Epithelial cell of proximal tubule (primary cell): ENCODE data around the gene SULT1B1. TPM values are rescaled to one million over a fixed set of nuclear protein-coding genes. Genes with fewer than 3 reads are reported as not detected.
"Not testable (repeated sequence)": the region's sequence is repeated elsewhere in the genome, so short reads cannot be mapped to it uniquely, and the experiment has no call there.

ENCODE experiments used
- DNase-seq: peaks from one replicate; pipeline ENCODE4 v3.0.0-alpha.2; 2011; ENCODE audit warnings: low read depth
- H3K4me3 ChIP-seq: 2 replicates; pipeline ENCODE4 v1.5.1; 2011; ENCODE audit warnings: low read depth, mild to moderate bottlenecking, low read length
- total RNA-seq: library from RNA; depleted of rRNA; stranded (reverse); fragments of >200 nt; gene quantifications from 2 replicates; pipeline ENCODE4 v1.2.3, GENCODE V29; 2015
- TF ChIP-seq, protein P1 (sequence below): conservative IDR thresholded peaks from 2 replicates; pipeline ENCODE4 v1.5.1; 2012; ENCODE audit warnings: low read depth, mild to moderate bottlenecking, low read length

SULT1B1 gene
- total RNA-seq, 1 donor from 2014 or later: not detected

DNA sequence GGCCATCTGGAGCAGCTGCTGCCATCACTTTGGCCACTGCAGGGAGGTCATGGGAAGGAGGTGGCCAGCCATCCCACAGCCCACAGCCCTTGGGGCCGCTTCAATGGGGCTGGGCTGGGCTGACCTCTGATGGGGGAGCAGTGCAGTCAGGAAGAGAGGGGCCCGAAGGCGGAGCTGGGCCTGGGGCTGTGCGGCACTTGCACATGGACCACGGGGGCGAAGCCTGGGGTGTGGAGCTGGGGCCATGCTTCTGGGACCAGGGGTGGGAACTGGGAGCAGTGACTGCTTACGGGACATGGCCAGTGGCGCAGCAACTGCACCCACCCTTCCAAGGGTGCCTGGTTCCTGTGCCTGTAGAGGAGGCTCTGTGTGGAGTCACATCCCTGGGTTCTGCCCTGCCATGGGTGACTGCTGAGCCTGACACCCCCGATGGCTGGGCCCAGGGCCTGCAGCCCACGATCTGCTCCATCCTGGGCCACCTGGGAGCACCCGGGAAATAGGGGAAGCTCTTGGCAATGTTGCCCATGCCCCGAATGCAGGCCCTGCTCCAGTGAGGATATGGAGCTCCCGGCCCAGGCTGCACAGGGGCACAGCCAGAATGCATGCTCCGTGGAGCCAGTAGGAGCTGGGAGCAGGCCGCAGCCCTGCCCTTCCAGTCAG is 22.4 kb upstream of the SULT1B1 start:
- TF ChIP-seq, protein P1, sequence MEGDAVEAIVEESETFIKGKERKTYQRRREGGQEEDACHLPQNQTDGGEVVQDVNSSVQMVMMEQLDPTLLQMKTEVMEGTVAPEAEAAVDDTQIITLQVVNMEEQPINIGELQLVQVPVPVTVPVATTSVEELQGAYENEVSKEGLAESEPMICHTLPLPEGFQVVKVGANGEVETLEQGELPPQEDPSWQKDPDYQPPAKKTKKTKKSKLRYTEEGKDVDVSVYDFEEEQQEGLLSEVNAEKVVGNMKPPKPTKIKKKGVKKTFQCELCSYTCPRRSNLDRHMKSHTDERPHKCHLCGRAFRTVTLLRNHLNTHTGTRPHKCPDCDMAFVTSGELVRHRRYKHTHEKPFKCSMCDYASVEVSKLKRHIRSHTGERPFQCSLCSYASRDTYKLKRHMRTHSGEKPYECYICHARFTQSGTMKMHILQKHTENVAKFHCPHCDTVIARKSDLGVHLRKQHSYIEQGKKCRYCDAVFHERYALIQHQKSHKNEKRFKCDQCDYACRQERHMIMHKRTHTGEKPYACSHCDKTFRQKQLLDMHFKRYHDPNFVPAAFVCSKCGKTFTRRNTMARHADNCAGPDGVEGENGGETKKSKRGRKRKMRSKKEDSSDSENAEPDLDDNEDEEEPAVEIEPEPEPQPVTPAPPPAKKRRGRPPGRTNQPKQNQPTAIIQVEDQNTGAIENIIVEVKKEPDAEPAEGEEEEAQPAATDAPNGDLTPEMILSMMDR: no peak
- H3K4me3 ChIP-seq: no peak overlapping the region
- DNase-seq: no peak

DNA sequence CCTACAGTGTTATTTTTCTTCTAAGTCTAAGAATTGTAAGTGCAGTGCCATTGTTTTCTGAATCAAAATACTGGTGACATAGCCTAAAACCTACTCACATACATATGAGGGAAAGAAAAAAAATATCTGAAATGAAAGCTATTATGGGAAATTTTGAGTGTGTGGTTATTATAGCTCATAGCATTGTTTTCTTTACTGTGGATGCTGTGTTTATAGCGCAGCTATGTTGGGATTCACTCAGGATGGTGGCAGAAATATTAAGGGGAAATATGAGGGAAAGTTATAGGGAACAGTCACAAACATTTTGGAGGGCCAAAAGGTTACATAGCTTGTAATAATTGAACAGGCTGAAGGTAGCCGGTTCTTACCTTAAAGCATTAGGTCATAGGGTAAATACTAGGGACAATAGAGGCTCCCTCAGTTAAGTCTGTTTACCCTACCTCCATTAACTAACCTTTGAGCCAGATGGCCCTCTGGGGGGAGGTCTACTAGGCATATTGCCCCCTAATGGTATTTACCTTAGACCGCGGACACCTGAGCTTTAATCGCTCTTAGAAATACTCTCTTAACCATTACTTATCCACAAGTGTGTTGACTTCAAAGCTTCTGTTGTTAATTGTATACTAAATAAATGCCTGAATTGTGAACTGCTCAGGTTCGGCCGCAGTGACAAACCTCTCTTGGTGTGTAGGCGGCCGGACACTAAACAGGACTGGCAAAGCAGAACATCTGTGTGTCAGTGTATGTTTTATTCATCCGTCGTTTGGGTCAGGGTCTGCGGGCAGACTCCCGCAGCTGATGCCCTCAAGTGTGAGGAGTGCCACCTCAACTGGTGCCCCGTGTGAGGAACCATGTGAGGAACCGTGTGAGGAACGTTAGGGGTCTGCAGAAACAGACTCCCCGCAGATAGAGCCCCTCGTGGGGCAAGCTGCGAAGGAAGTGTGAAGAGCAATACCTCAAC is 21.3 kb upstream of the SULT1B1 start:
- TF ChIP-seq, protein P1: no peak
- H3K4me3 ChIP-seq: no peak overlapping the region
- DNase-seq: no peak

DNA sequence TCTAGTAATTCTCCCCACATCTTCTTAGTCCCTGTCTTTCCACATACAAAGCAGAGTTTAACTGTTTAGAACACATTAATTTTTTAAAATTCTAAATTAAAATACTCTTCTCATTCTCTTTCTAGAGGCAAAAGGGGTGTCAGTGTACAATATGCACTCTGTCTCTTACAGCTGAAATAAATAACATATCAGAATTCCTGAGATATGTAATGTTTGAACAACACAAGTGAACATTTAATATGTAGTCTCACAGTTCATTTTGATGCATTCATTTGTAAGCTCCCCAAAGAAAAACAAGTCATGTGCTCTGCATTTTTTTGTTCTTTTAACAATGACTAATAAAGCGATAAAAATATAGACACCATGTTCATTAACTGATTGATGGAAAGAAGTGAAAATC is 19.7 kb upstream of the SULT1B1 start:
- TF ChIP-seq, protein P1: no peak
- H3K4me3 ChIP-seq: no peak overlapping the region
- no peak for DNase-seq

DNA sequence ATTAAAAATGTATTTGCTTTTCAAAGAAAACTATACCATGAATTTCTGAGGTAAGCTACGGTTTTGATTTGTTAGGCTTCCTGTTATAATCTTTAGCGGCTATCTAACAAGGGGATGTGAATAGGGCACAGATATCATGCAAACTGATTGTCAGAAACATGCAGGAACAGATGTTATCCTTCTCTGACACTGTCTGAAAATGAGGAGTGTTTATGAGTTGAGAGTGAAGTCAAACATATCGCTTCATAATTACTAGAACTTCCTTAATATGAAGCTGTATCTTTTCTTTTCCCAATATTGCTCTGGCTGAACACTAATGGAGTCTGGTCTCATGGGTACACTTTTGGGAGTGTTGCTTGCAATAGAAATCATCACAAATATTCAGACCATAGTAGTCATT is 16.3 kb upstream of the SULT1B1 start:
- no peak overlapping the region for H3K4me3 ChIP-seq
- TF ChIP-seq, protein P1: no peak
- DNase-seq: no peak

DNA sequence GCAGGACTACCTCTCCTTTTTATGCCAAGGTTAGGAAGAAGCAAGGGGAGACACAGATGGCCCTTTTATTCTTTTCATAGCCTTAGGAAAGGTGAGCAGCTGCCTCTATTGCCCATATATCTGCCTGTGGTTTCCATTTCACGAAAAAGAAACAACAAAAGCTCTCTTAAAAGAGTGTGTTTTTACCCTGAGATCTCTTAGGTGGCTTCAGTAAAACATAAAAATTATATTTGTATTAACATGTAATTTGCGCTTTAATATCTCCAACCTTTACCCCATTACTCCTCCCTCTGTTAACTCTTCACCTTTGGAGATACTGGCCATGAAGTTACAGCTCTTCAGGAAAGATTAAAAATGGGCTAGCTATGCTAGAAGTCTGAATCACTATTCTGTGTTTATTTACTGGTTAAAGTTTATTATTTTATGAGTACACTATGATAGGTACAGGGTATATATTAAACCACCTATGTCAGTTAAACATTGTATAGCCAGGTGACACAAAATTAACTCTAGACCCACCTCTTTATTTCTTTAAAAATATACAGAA is 15.0 kb upstream of the SULT1B1 start:
- no peak for DNase-seq
- TF ChIP-seq, protein P1: no peak
- H3K4me3 ChIP-seq: no peak overlapping the region

DNA sequence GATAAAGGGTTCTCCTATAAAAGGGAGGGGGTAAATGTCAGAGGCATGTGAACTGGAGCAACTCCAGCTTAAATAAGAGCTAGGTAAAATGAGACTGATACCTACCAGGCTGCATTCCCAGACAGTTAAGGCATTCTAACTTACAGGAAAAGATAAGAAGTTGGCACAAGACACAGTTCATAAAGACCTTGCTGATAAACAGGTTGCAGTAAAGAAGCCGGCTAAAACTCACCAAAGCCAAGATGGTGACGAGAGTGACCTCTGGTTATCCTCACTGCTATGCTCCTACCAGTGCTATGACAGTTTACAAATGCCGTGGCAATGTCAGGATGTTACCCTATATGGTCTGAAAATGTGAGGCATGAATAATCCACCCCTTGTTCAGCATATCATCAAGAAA is 13.1 kb upstream of the SULT1B1 start:
- TF ChIP-seq, protein P1: no peak
- H3K4me3 ChIP-seq: no peak overlapping the region
- DNase-seq: no peak

DNA sequence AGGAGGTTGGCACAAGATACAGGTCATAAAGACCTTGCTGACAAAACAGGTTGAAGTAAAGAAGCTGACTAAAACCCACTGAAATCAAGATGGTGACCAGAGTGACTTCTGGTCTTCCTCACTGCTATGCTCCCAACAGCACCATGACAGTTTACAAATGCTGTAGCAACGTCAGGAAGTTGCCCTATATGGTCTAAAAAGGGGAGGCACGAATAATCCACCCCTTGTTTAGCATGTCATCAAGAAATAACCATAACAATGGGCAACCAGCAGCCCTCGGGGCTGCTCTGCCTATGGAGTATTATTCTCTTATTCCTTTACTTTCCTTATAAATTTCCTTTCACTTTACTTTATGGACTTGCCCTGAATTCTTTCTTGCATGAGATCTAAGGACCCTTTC is 8.1 kb upstream of the SULT1B1 start:
- not testable (repeated sequence) for DNase-seq

More for the DNA sequence above, 8.1 kb upstream of the SULT1B1 start:
- not testable (repeated sequence) for H3K4me3 ChIP-seq
